Measurements from ENCODE around the gene CDON. TPM values are rescaled to one million over a fixed set of nuclear protein-coding genes. Genes with fewer than 3 reads are reported as not detected.

The CDON gene
- total and polyA plus RNA-seq, 2 donors (not counting 1 experiment from before 2014, with no cell fraction given), result 0.01 TPM; not detected in 1

GRCh38 chr11:125945797-125946520, 116.7 kb downstream of the CDON start, which contains the start of gene VSIG10L2:
VSIG10L2 (plus strand) TSS chr11:125946044; CDS start chr11:125946056, 12 bp downstream.
- no peaks in the 10 kb centered on the region for H3K4me1 Mint-ChIP-seq
- ATAC-seq (ENCODE audit: low read depth), result no peak
- Histone ChIP-seq H3K27me3 (replicated peaks in 1 of 4; ENCODE audit: control extremely low read depth in 1 of 4, control insufficient read depth in 3 of 4, insufficient read depth in 4 of 4, low read length in 3 of 4) (peaks cover 0 to 4% (median 0%) of the 10 kb centered on the region in 4 experiments), H3K9ac (ENCODE audit: low read length) (no peak within 1 kb of the TSS), H3K9me3 (ENCODE audit: control extremely low read depth in 1 of 3, control insufficient read depth in 2 of 3, insufficient read depth in 1 of 3, low read length in 2 of 3) (no peaks in the 10 kb centered on the region), H3K4me1 (ENCODE audit: control insufficient read depth in 2 of 2, insufficient read depth in 2 of 2, low read length in 2 of 2) (no peaks in the 10 kb centered on the region), H3K79me2 (ENCODE audit: control insufficient read depth, insufficient read depth, low read length) (no peaks in the 10 kb centered on the region), H3K27ac (ENCODE audit: low read length in 2 of 2) (no peak within 1 kb of the TSS), H3K4me3 (ENCODE audit: control extremely low read depth in 1 of 5, extremely low read depth in 1 of 5, insufficient read depth in 1 of 5, low read depth in 2 of 5, low read length in 4 of 5) (no peak within 1 kb of the TSS), H4K20me1 (ENCODE audit: control insufficient read depth, insufficient read depth, low read length, poor library complexity, severe bottlenecking) (no peaks in the 10 kb centered on the region), H3K4me2 (replicated peaks; ENCODE audit: low read depth, low read length, poor library complexity, severe bottlenecking) (no peak within 1 kb of the TSS), H3K36me3 (replicated peaks in 1 of 2; ENCODE audit: control extremely low read depth in 1 of 2, control insufficient read depth in 1 of 2, extremely low read depth in 1 of 2, insufficient read depth in 2 of 2, low read length in 1 of 2) (no peaks in the 10 kb centered on the region), H2AFZ (ENCODE audit: insufficient read depth, low read depth, low read length, poor library complexity, severe bottlenecking) (no peak within 1 kb of the TSS)
- ChIA-PET POLR2A (no interaction called here), CTCF (interaction anchor here (1.4 kb wide), 1 partner anchor 248 kb away, joined by 4 read pairs; no protein-coding TSS in a partner anchor)
- H3K9me3 Mint-ChIP-seq (ENCODE audit: insufficient read depth), result no peaks in the 10 kb centered on the region
- peaks cover 4% of the 10 kb centered on the region for H3K27me3 Mint-ChIP-seq
- DNase-seq, result no peak
- intact Hi-C loops (cut with micrococcal nuclease), result no loop called here
- TF ChIP-seq EZH2 (IDR thresholded peaks at IDR 0.05; ENCODE audit: borderline replicate concordance, insufficient read depth, low read depth, low read length, poor library complexity, severe bottlenecking) (no peak), CTCF (IDR thresholded peaks at IDR 0.05) (no peak)
- WGBS (ENCODE audit: insufficient coverage), result 89% methylated on average over 7 of the region's 8 CpGs
- no peak within 1 kb of the TSS for H3K27ac Mint-ChIP-seq
- no peak within 1 kb of the TSS for H3K4me3 Mint-ChIP-seq
